Amygdala (tissue), 56 donors: ENCODE data around the gene BANP.
"Not testable (repeated sequence)": the region's sequence is repeated elsewhere in the genome, so short reads cannot be mapped to it uniquely, and the experiment has no call there.

ENCODE experiments used
- DNase-seq, 56 donors: peaks; one replicate each; lab custom pipeline; 2025; lab: John Stamatoyannopoulos, UW

BANP gene

GRCh38 chr16:87961623-87962022 is 10.4 kb downstream of the BANP start:
- no peak for DNase-seq

- no peak for DNase-seq
Measured at GRCh38 chr16:87963400-87963799, 12.2 kb downstream of the BANP start.

GRCh38 chr16:87964049-87964659 is 12.9 kb downstream of the BANP start:
- DNase-seq, result no peak

- no peak for DNase-seq
Measured at GRCh38 chr16:87965417-87965816, 14.2 kb downstream of the BANP start.

GRCh38 chr16:87966064-87966645 is 14.9 kb downstream of the BANP start:
- DNase-seq, result no peak

- peak in 9 of 56 donors; percentile 19 to 47 (median 26) for DNase-seq
Measured at GRCh38 chr16:87966685-87967185, 15.5 kb downstream of the BANP start.

GRCh38 chr16:87968541-87968940 is 17.3 kb downstream of the BANP start:
- DNase-seq, result no peak

GRCh38 chr16:87970186-87970585 is 19.0 kb downstream of the BANP start:
- DNase-seq, result no peak

GRCh38 chr16:87971933-87972332 is 20.7 kb downstream of the BANP start:
- no peak for DNase-seq

GRCh38 chr16:87973717-87974116 is 22.5 kb downstream of the BANP start:
- DNase-seq, result no peak

- no peak for DNase-seq
Measured at GRCh38 chr16:87974178-87974577, 22.9 kb downstream of the BANP start.

GRCh38 chr16:87976665-87977064 is 25.4 kb downstream of the BANP start:
- no peak for DNase-seq

- DNase-seq, result no peak
Measured at GRCh38 chr16:87978127-87978526, 26.9 kb downstream of the BANP start.

GRCh38 chr16:87979352-87979751 is 28.1 kb downstream of the BANP start:
- no peak for DNase-seq

- peak in 2 of 56 donors; percentile 9 to 16 for DNase-seq
Measured at GRCh38 chr16:87979911-87980630, 28.8 kb downstream of the BANP start.

GRCh38 chr16:87981376-87981775 is 30.1 kb downstream of the BANP start:
- not testable (repeated sequence) for DNase-seq

- no peak for DNase-seq
Measured at GRCh38 chr16:87982581-87983041, 31.4 kb downstream of the BANP start.

- DNase-seq, result peak in 3 of 56 donors; percentile 7 to 30 (median 16)
Measured at GRCh38 chr16:87983072-87983736, 32.0 kb downstream of the BANP start.

GRCh38 chr16:87983737-87984097 is 32.5 kb downstream of the BANP start:
- not testable (repeated sequence) for DNase-seq

- not testable (repeated sequence) for DNase-seq
Measured at GRCh38 chr16:87984180-87984579, 32.9 kb downstream of the BANP start.

- DNase-seq, result no peak
Measured at GRCh38 chr16:87984632-87985267, 33.5 kb downstream of the BANP start.
